NB4 (cell line): ENCODE results near the gene ASB1.

Source experiments
- DNase-seq: peaks from one replicate; pipeline ENCODE4 v3.0.0; 2010; ENCODE audit warnings: low read depth
- H3K4me3 ChIP-seq: one replicate; pipeline ENCODE4 v1.5.1; 2011; ENCODE audit warnings: mild to moderate bottlenecking, low read depth, low read length, moderate library complexity
- CTCF ChIP-seq: IDR thresholded peaks from one replicate; pipeline ENCODE4 v1.5.1; 2012; ENCODE audit warnings: low read depth, low read length
- MYC ChIP-seq: IDR thresholded peaks from 2 replicates; pipeline ENCODE4 v1.6.1; 2011; ENCODE audit warnings: low read depth, low read length
- POLR2A ChIP-seq: IDR thresholded peaks from 2 replicates; pipeline ENCODE4 v1.6.1; 2011; ENCODE audit warnings: mild to moderate bottlenecking; ENCODE audit not compliant: insufficient read length; ENCODE audit errors: extremely low read depth
- TF ChIP-seq, protein P1 (sequence below): IDR thresholded peaks from 2 replicates; pipeline ENCODE4 v1.6.1; 2011; ENCODE audit warnings: low read depth, low read length

Gene ASB1

GRCh38 chr2:238426568-238427434 lies at the start of gene ASB1:
ASB1 (plus strand) TSS chr2:238426927; CDS start chr2:238427071, 144 bp downstream.
- TF ChIP-seq POLR2A (peak; percentile 69), CTCF (no peak), MYC (peak; percentile 26)
- TF ChIP-seq, protein P1, sequence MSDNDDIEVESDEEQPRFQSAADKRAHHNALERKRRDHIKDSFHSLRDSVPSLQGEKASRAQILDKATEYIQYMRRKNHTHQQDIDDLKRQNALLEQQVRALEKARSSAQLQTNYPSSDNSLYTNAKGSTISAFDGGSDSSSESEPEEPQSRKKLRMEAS: peak; percentile 46
- H3K4me3 ChIP-seq: peak within 1 kb of the TSS; percentile 73
- peak; percentile 94 for DNase-seq

DNA sequence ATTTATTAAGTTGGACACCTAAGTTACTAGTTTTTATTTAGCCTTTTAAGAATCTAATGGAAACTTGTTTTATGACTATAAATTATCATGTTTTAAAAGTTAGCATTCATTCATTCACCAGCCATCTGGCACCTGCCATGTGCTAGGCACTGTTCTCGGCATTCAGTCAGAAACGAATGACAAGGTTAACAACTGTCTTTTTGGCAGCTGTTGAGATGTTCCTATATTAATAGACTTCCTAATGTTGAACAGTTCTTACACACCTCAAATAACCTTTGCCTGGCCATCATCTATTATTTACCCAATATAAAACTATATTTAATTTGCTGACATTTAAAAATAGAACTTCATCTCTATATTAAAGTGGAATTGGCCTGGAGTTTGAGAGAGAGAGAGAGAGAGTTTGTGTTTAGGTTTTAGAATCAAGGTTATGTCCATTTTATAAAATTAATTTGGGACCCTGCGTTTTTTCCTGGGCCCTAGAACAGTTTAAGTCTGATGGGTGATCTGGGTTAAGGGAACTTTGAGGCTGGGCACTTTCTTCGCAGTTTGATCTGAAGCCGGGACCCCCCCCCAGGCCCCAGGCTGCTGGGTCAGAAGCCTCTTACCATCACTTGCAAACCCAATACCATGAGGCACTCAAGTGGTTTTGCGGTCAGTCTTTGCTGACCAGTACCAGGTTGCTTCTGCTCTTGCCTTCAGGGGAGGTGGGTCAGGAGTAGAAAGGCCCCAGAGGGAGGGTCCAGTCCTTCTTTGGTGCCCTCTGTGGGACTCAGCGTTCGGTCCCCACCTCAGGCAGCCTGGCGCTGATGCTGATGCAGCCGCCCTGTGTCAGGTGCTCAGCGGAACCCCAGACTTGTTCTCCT lies 48.3 kb upstream of the ASB1 start:
- no peak for DNase-seq
- no peak for TF ChIP-seq POLR2A
- TF ChIP-seq, protein P1: no peak
- no peak for TF ChIP-seq MYC
- TF ChIP-seq CTCF: no peak
- H3K4me3 ChIP-seq: no peak overlapping the region

DNA sequence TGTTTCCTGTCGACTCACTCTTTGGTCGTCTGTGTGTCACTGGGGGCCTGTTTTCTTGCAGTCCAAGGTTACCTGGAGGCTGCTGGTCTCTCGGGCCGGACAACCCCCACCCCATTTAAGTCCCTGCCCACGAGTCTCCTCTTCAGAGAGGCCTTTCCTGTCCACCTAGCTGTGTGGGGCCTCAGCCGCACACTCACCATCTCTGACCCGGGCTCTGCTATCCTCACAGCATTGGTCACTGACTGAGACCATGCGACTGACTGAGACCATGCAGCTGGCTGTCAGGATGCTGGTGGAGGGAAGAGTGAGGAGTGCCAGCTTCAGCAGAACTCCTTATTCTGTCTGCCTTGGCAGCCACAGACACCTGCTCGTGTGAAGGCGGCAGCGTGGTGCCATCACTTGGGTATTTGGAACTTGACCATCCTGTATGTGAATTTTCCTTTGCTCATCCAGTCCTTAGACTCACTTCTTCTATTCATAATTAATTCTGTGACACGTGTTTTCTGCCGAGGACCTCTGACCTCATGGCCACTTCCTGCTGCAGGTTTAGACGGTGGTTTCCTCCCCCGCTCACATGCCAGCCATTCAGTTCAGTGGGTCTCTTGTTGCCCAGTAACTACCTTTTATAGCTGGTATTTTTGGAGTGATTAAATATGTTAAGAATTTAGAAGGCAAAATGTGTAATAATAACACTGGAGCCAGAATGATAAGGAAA lies 47.5 kb upstream of the ASB1 start:
- no peak overlapping the region for H3K4me3 ChIP-seq
- peak; percentile 92 for DNase-seq
- no peak for TF ChIP-seq POLR2A
- TF ChIP-seq, protein P1: peak; percentile 98
- peak; percentile 86 for TF ChIP-seq MYC

DNA sequence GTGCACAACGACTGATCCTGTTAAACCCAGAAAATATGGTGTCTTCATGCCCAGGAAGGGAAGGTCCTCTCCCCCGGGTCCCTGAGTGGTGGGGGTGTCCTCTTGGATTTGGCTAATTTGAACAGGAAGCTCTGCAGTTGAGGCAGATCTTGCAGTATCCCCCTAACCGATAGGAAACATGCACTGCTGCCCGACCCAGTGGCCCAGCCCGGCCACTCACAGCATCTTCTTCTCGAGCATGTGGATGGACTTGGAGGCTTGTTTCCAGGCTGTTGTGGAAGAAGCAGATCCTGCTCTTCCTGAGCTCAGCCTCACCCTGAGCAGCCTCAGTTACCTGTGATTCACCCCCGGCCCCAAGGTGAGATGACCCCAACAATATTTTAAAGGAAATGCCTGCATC lies 46.4 kb upstream of the ASB1 start:
- TF ChIP-seq, protein P1: no peak
- TF ChIP-seq POLR2A (no peak), CTCF (no peak), MYC (no peak)
- no peak overlapping the region for H3K4me3 ChIP-seq
- peak; percentile 48 for DNase-seq

- TF ChIP-seq MYC: no peak
- TF ChIP-seq CTCF: no peak
- TF ChIP-seq, protein P1: no peak
- no peak for TF ChIP-seq POLR2A
- H3K4me3 ChIP-seq: no peak overlapping the region
- no peak for DNase-seq
Observed at GRCh38 chr2:238380785-238381184, 45.9 kb upstream of the ASB1 start.
